ENCODE measurements around the gene KIAA1328. TPM values are rescaled to one million over a fixed set of nuclear protein-coding genes. Genes with fewer than 3 reads are reported as not detected.

Gene KIAA1328
- total RNA-seq, 1 experiment from 2014 or later = 6.2 TPM

GRCh38 chr18:37235583-37235982, 406.7 kb downstream of the KIAA1328 start:
- Histone ChIP-seq H3K4me1 (ENCODE audit: control insufficient read depth, insufficient read depth, low read length) (no peaks in the 10 kb centered on the region), H3K4me3 (ENCODE audit: low read depth in 2 of 2, low read length in 2 of 2) (no peak overlapping the region), H3K9me3 (ENCODE audit: control insufficient read depth, insufficient read depth, low read depth, low read length) (no peaks in the 10 kb centered on the region), H3K36me3 (ENCODE audit: control insufficient read depth, insufficient read depth, low read length) (no peaks in the 10 kb centered on the region), H3K27ac (ENCODE audit: low read length) (no peak overlapping the region), H3K27me3 (ENCODE audit: control insufficient read depth, insufficient read depth, low read length) (no peaks in the 10 kb centered on the region)
- DNase-seq (ENCODE audit: low read depth, low spot score) (no peak), ATAC-seq (no peak)
- CTCF ChIA-PET = no interaction called here
- no TSS peak for BruUV-seq (replicated peaks)
- in situ Hi-C loops (cut with HindIII; ENCODE audit: low pct_unique_long_range_greater_than_20kb, low sequenced_read_pairs) = no loop called here
- intact Hi-C loops (cut with micrococcal nuclease; ENCODE audit: unreplicated experiment) = no loop called here
- POLR2A ChIA-PET = no interaction called here
- TF ChIP-seq TCF7L2 (IDR thresholded peaks at IDR 0.05; ENCODE audit: low read depth, low read length) = no peak
- TF ChIP-seq CTCF (IDR thresholded peaks at IDR 0.05) = no peak
- TF ChIP-seq SIN3A (IDR thresholded peaks at IDR 0.05; ENCODE audit: borderline replicate concordance, insufficient read depth, low read depth, low read length) = no peak
- no peak for TF ChIP-seq REST (IDR thresholded peaks at IDR 0.05; ENCODE audit: insufficient read depth in 1 of 2, low read depth in 2 of 2, low read length in 1 of 2)
- no peak for TF ChIP-seq POLR2AphosphoS5 (IDR thresholded peaks at IDR 0.05; ENCODE audit: low read depth, low read length)

GRCh38 chr18:37238282-37239108, 409.6 kb downstream of the KIAA1328 start:
- H3K27ac ChIP-seq (ENCODE audit: low read length) = no peak overlapping the region
- CTCF ChIA-PET = no interaction called here
- no TSS peak for BruUV-seq (replicated peaks)
- H3K9me3 ChIP-seq (ENCODE audit: control insufficient read depth, insufficient read depth, low read depth, low read length) = no peaks in the 10 kb centered on the region
- DNase-seq (ENCODE audit: low read depth, low spot score) (no peak), ATAC-seq (no peak)
- no peak for TF ChIP-seq POLR2AphosphoS5 (IDR thresholded peaks at IDR 0.05; ENCODE audit: low read depth, low read length)
- TF ChIP-seq TCF7L2 (IDR thresholded peaks at IDR 0.05; ENCODE audit: low read depth, low read length) = no peak
- no peaks in the 10 kb centered on the region for H3K4me1 ChIP-seq (ENCODE audit: control insufficient read depth, insufficient read depth, low read length)
- in situ Hi-C loops (cut with HindIII; ENCODE audit: low pct_unique_long_range_greater_than_20kb, low sequenced_read_pairs) = no loop called here
- H3K27me3 ChIP-seq (ENCODE audit: control insufficient read depth, insufficient read depth, low read length) = no peaks in the 10 kb centered on the region
- no peaks in the 10 kb centered on the region for H3K36me3 ChIP-seq (ENCODE audit: control insufficient read depth, insufficient read depth, low read length)
- POLR2A ChIA-PET = no interaction called here
- intact Hi-C loops (cut with micrococcal nuclease; ENCODE audit: unreplicated experiment) = no loop called here
- H3K4me3 ChIP-seq (ENCODE audit: low read depth in 2 of 2, low read length in 2 of 2) = no peak overlapping the region

- ATAC-seq (no peak), DNase-seq (ENCODE audit: low read depth, low spot score) (no peak)
- Histone ChIP-seq H3K4me3 (ENCODE audit: low read depth in 2 of 2, low read length in 2 of 2) (no peak overlapping the region), H3K9me3 (ENCODE audit: control insufficient read depth, insufficient read depth, low read depth, low read length) (no peaks in the 10 kb centered on the region), H3K4me1 (ENCODE audit: control insufficient read depth, insufficient read depth, low read length) (no peaks in the 10 kb centered on the region), H3K27me3 (ENCODE audit: control insufficient read depth, insufficient read depth, low read length) (no peaks in the 10 kb centered on the region), H3K36me3 (ENCODE audit: control insufficient read depth, insufficient read depth, low read length) (no peaks in the 10 kb centered on the region), H3K27ac (ENCODE audit: low read length) (no peak overlapping the region)
- BruUV-seq (replicated peaks) = no TSS peak
- TF ChIP-seq SIN3A (IDR thresholded peaks at IDR 0.05; ENCODE audit: borderline replicate concordance, insufficient read depth, low read depth, low read length) (no peak), CTCF (IDR thresholded peaks at IDR 0.05) (no peak), TCF7L2 (IDR thresholded peaks at IDR 0.05; ENCODE audit: low read depth, low read length) (no peak), POLR2AphosphoS5 (IDR thresholded peaks at IDR 0.05; ENCODE audit: low read depth, low read length) (no peak), REST (IDR thresholded peaks at IDR 0.05; ENCODE audit: insufficient read depth in 1 of 2, low read depth in 2 of 2, low read length in 1 of 2) (no peak)
- ChIA-PET POLR2A (no interaction called here), CTCF (no interaction called here)
- in situ Hi-C loops (cut with HindIII; ENCODE audit: low pct_unique_long_range_greater_than_20kb, low sequenced_read_pairs) (no loop called here), intact Hi-C loops (cut with micrococcal nuclease; ENCODE audit: unreplicated experiment) (no loop called here)
Measured at GRCh38 chr18:37242091-37242490, 413.2 kb downstream of the KIAA1328 start.
